ENCODE measurements around the gene FAM124A. TPM values are rescaled to one million over a fixed set of nuclear protein-coding genes. Genes with fewer than 3 reads are reported as not detected.

The FAM124A gene
- total and polyA plus RNA-seq, 2 experiments from 2014 or later: 37.7 to 109 TPM

- TF ChIP-seq CTCF (conservative IDR thresholded peaks at IDR 0.05; ENCODE audit: low read depth in 2 of 2): no peak
- TF ChIP-seq REST (IDR thresholded peaks at IDR 0.05; ENCODE audit: unreplicated experiment): no peak
- TF ChIP-seq ETS1 (IDR thresholded peaks at IDR 0.05): no peak
- TF ChIP-seq JUNB (IDR thresholded peaks at IDR 0.05; ENCODE audit: unreplicated experiment): no peak
- no peak for TF ChIP-seq NANOG (IDR thresholded peaks at IDR 0.05; ENCODE audit: borderline replicate concordance)
- TF ChIP-seq STAT1 (IDR thresholded peaks at IDR 0.05; ENCODE audit: unreplicated experiment): no peak
- TF ChIP-seq POLR2AphosphoS5 (IDR thresholded peaks at IDR 0.05; ENCODE audit: low read depth): no peak
These were observed 30.5 kb upstream of the FAM124A start (continued) for GRCh38 chr13:51191743-51192142.

GRCh38 chr13:51192348-51192747 is 29.9 kb upstream of the FAM124A start:
- Histone ChIP-seq H3K4me2 (no peak overlapping the region), H3F3A (replicated peaks; ENCODE audit: low read depth) (no peaks in the 10 kb centered on the region), H4K20me1 (replicated peaks; ENCODE audit: insufficient read depth) (no peaks in the 10 kb centered on the region), H2AFZ (no peak overlapping the region), H3K4me1 (ENCODE audit: insufficient read depth) (no peaks in the 10 kb centered on the region), H3K27me3 (ENCODE audit: insufficient read depth) (peaks cover 21% of the 10 kb centered on the region), H3K27ac (ENCODE audit: low read depth) (no peak overlapping the region), H3K36me3 (ENCODE audit: insufficient read depth) (peaks cover 2% of the 10 kb centered on the region; the same call in 1 of the 2 replicates), H3K9me2 (ENCODE audit: insufficient read depth) (no peaks in the 10 kb centered on the region), H3K79me2 (replicated peaks; ENCODE audit: insufficient read depth) (no peaks in the 10 kb centered on the region), H3K4me3 (no peak overlapping the region)
- Mint-ChIP-seq H3K4me1 (peaks cover 4% of the 10 kb centered on the region; the same call in 1 of the 3 replicates), H3K27ac (no peak overlapping the region), H3K27me3 (ENCODE audit: insufficient read depth, low read depth, poor library complexity) (peaks cover 3% of the 10 kb centered on the region), H3K4me3 (no peak overlapping the region), H3K36me3 (ENCODE audit: low read depth) (peaks cover 5% of the 10 kb centered on the region; the same call in 2 of the 3 replicates), H3K9me3 (no peaks in the 10 kb centered on the region)
- no peak for ATAC-seq
- DNase-seq (ENCODE audit: low spot score): no peak
- TF ChIP-seq EZH2phosphoT487 (IDR thresholded peaks at IDR 0.05; ENCODE audit: unreplicated experiment) (no peak), REST (IDR thresholded peaks at IDR 0.05; ENCODE audit: unreplicated experiment) (no peak), NANOG (IDR thresholded peaks at IDR 0.05; ENCODE audit: borderline replicate concordance) (no peak), JUNB (IDR thresholded peaks at IDR 0.05; ENCODE audit: unreplicated experiment) (no peak), ZNF114 (CRISPR knock-in tag; IDR thresholded peaks at IDR 0.05) (no peak)
